Middle frontal gyrus (tissue), 1 donor: ENCODE measurements around the gene HOXC5.
"Not testable (repeated sequence)": the region's sequence is repeated elsewhere in the genome, so short reads cannot be mapped to it uniquely, and the experiment has no call there.

ENCODE experiments used
- DNase-seq: peaks from one replicate; pipeline ENCODE4 v3.0.0-alpha.2; 2015; ENCODE audit warnings: low spot score; ENCODE audit errors: extremely low spot score

HOXC5 gene

GRCh38 chr12:54060975-54061778 is 28.3 kb downstream of the HOXC5 start:
- no peak for DNase-seq

- no peak for DNase-seq
Measured at GRCh38 chr12:54065677-54066076, 32.8 kb downstream of the HOXC5 start.

- no peak for DNase-seq
Measured at GRCh38 chr12:54066408-54066807, 33.6 kb downstream of the HOXC5 start.

GRCh38 chr12:54068418-54069070 is 35.7 kb downstream of the HOXC5 start:
- DNase-seq: no peak

GRCh38 chr12:54071942-54072341 is 39.1 kb downstream of the HOXC5 start:
- no peak for DNase-seq

- DNase-seq: no peak
Measured at GRCh38 chr12:54074308-54074707, 41.5 kb downstream of the HOXC5 start.

GRCh38 chr12:54075409-54075808 is 42.6 kb downstream of the HOXC5 start:
- no peak for DNase-seq

- no peak for DNase-seq
Measured at GRCh38 chr12:54075974-54076373, 43.1 kb downstream of the HOXC5 start.

GRCh38 chr12:54077843-54078242 is 45.0 kb downstream of the HOXC5 start:
- not testable (repeated sequence) for DNase-seq

GRCh38 chr12:54079115-54079514 is 46.3 kb downstream of the HOXC5 start:
- DNase-seq: not testable (repeated sequence)

GRCh38 chr12:54080008-54080924 is 47.4 kb downstream of the HOXC5 start:
- not testable (repeated sequence) for DNase-seq

- DNase-seq: not testable (repeated sequence)
Measured at GRCh38 chr12:54081053-54081514, 48.2 kb downstream of the HOXC5 start.

GRCh38 chr12:54081581-54082396 is 48.9 kb downstream of the HOXC5 start:
- DNase-seq: not testable (repeated sequence)

- DNase-seq: no peak
Measured at GRCh38 chr12:54082397-54082892, 49.6 kb downstream of the HOXC5 start.
